WTC11 (cell line): ENCODE data around the gene DYSF.

Experiments used
- AFF4 ChIP-seq: sonication (generic); formaldehyde crosslinking; IDR thresholded peaks from 2 replicates; pipeline ENCODE4 v1.8.1; 2023; ENCODE audit warnings: mild to moderate bottlenecking, missing genetic modification reagents, borderline replicate concordance
- AR ChIP-seq: fragments of 250-450 bp; sonication (Bioruptor Pico); IDR thresholded peaks from 2 replicates; pipeline ENCODE4 v1.9.0; 2021; ENCODE audit warnings: mild to moderate bottlenecking
- CBFB ChIP-seq: sonication (generic); formaldehyde crosslinking; IDR thresholded peaks from 2 replicates; pipeline ENCODE4 v1.8.1; 2022; ENCODE audit warnings: mild to moderate bottlenecking, low read depth, missing genetic modification reagents
- CREM ChIP-seq: sonication (generic); formaldehyde crosslinking; IDR thresholded peaks from 2 replicates; pipeline ENCODE4 v1.8.1; 2022; ENCODE audit warnings: mild to moderate bottlenecking, missing genetic modification reagents, moderate library complexity
- CTCF ChIP-seq: fragments of 200-600 bp; IDR thresholded peaks from 2 replicates; pipeline ENCODE4 v1.8.0; 2022; ENCODE audit warnings: antibody characterized with exemption
- E2F4 ChIP-seq: sonication (generic); formaldehyde crosslinking; IDR thresholded peaks from 2 replicates; pipeline ENCODE4 v1.8.1; 2022; ENCODE audit warnings: low read depth, mild to moderate bottlenecking, moderate library complexity, missing genetic modification reagents, borderline replicate concordance
- GTF2I ChIP-seq: fragments of 250-450 bp; sonication (Bioruptor Pico); conservative IDR thresholded peaks from 2 replicates; pipeline ENCODE4 v1.4.0; 2021; ENCODE audit warnings: mild to moderate bottlenecking
- HMGA2 ChIP-seq: fragments of 250-450 bp; sonication (Bioruptor Pico); IDR thresholded peaks from 2 replicates; pipeline ENCODE4 v1.4.0; 2021; ENCODE audit warnings: mild to moderate bottlenecking, moderate library complexity
- HMGXB4 ChIP-seq: sonication (generic); formaldehyde crosslinking; IDR thresholded peaks from 2 replicates; pipeline ENCODE4 v1.8.1; 2023; ENCODE audit warnings: mild to moderate bottlenecking, moderate library complexity, missing genetic modification reagents
- IRF1 ChIP-seq: sonication (generic); formaldehyde crosslinking; IDR thresholded peaks from 2 replicates; pipeline ENCODE4 v1.8.0; 2023; ENCODE audit warnings: missing genetic modification reagents
- MXD4 ChIP-seq: fragments of 250-450 bp; sonication (Bioruptor Pico); IDR thresholded peaks from 2 replicates; pipeline ENCODE4 v1.8.0; 2021; ENCODE audit warnings: mild to moderate bottlenecking, moderate library complexity, borderline replicate concordance
- ZNF138 ChIP-seq: sonication (generic); formaldehyde crosslinking; conservative IDR thresholded peaks from 2 replicates; pipeline ENCODE4 v1.8.1; 2022; ENCODE audit warnings: mild to moderate bottlenecking, moderate library complexity, missing genetic modification reagents
- ZNF263 ChIP-seq: sonication (generic); formaldehyde crosslinking; IDR thresholded peaks from 2 replicates; pipeline ENCODE4 v1.8.1; 2022; ENCODE audit warnings: low read depth, mild to moderate bottlenecking, moderate library complexity, missing genetic modification reagents

GRCh38 chr2:71659868-71660518 lies 206.6 kb downstream of the DYSF start:
- no peak for TF ChIP-seq GTF2I
- no peak for TF ChIP-seq E2F4 (CRISPR knock-in tag)
- TF ChIP-seq MXD4 (CRISPR knock-in tag), result no peak
- TF ChIP-seq CREM (CRISPR knock-in tag), result no peak
- no peak for TF ChIP-seq ZNF263
- TF ChIP-seq ZNF138, result no peak
- no peak for TF ChIP-seq CBFB
- TF ChIP-seq AFF4 (CRISPR knock-in tag), result no peak
- no peak for TF ChIP-seq IRF1 (CRISPR knock-in tag)
- no peak for TF ChIP-seq CTCF
- TF ChIP-seq HMGA2, result no peak
- no peak for TF ChIP-seq HMGXB4
- TF ChIP-seq AR (CRISPR knock-in tag), result no peak
